Myocyte (in vitro differentiated cells): ENCODE results near the gene CNTN4. TPM values are rescaled to one million over a fixed set of nuclear protein-coding genes. Genes with fewer than 3 reads are reported as not detected.

Experiments
- DNase-seq: peaks from one replicate; pipeline ENCODE4 v3.0.0-alpha.2; 2012; ENCODE audit warnings: low read depth
- total RNA-seq: library from RNA; depleted of rRNA; stranded (reverse); fragments of >200 nt; gene quantifications from 2 replicates; pipeline ENCODE4 v1.2.3, GENCODE V29; 2014

Gene CNTN4
- total RNA-seq, 1 donor from 2014 or later, result not detected

- no peak for DNase-seq
These were observed 292.4 kb downstream of the CNTN4 start for GRCh38 chr3:2390926-2391532.

DNA sequence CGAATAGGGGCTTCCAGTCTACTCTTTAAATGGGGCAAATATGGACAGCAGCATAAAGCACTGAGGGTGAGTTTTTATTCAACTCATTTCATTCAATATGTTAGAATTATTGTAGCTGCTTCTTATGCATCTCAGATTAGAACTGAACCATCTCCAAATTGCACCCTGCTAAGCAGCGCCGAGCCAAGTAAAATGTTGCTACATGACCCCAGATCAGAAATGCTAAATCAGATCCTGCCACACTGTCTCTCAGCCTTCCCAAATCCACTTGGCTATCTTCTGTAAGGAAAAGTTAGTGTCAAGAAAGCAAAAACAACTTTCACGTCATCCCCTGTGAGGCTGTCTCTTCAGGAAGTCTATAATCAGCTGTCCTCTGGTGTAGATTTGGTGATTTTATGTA lies 293.2 kb downstream of the CNTN4 start:
- DNase-seq, result no peak

- DNase-seq, result no peak
These were observed 294.3 kb downstream of the CNTN4 start for GRCh38 chr3:2392981-2393380.

DNA sequence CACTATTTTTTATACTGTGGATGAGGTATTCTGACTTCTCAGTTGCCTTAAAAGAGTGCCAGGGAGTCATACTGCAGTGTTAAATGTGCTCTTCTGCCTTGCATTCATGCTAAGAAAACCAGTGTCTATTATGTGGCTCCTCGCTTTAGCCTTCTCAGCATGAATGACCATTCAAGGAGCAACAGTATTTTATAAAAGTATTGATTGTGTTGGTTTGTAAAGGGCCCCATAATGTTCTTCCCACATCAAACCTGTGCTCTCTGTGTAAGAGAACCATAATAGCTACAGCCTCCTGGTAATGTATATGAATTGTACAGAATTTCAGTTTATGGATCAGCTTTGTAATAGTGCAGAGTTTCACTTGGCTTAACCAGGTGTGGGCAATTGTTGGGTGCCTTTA lies 316.4 kb downstream of the CNTN4 start:
- DNase-seq, result no peak

DNA sequence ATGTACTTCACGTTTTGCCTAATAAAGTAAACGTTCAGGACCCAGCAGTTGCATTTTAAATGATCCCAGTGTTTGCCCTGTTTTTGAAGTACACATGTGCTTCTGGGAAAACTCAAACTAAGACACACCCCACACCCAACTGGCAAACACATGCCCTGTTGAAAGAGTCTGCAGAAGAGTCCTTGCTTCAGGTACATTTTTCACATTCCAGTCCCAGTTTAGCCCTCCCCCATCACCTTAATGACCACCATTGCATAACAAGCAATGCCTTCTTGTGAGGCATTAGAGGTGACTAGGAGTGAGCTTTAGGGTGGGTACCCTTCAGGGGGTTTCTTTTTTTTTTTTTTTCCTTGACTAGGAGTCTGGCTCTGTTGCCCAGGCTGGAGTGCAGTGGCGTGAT lies 322.3 kb downstream of the CNTN4 start:
- DNase-seq, result no peak

GRCh38 chr3:2423143-2423542 lies 324.5 kb downstream of the CNTN4 start:
- no peak for DNase-seq

DNA sequence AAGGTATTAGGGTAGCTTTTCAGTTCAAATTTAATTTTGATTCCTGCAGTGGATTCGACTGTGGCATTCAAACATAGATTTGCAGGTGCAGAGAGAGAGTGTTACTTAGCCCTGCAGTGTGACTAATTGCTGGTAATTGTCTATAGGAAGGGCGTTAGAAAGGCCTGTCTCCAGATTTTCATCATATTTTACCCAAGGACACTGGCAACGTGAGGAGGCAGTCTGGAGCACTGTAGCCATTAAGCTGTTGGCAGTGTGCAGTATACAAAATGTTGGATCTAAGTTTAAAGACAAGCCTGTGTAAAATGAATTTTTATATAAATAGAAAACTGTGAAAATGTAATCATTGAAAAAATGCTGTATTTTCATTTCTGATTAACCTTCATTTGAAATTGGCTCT lies 342.9 kb downstream of the CNTN4 start:
- DNase-seq, result no peak

DNA sequence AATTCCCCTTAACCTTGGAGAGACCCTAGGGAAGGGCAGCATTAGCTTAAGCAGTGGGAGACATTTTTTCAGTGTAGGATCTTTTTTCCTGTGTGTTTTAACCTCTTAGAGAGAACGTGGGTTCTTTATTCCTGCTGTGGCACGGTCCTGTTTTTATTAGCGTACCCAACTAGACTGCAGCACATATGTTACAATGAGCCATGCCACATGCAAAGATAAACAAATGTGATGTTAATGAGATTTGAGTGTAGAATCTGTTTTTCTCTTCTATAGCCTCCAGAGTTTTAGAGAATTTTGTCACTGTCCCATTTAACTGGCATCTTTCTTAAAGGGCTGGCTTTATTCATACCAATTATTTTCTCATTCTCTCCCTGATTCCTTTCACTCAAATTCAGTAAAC lies 347.5 kb downstream of the CNTN4 start:
- DNase-seq, result no peak

GRCh38 chr3:2452249-2452648 lies 353.6 kb downstream of the CNTN4 start:
- DNase-seq, result no peak

- no peak for DNase-seq
These were observed 356.2 kb downstream of the CNTN4 start for GRCh38 chr3:2454865-2455264.

DNA sequence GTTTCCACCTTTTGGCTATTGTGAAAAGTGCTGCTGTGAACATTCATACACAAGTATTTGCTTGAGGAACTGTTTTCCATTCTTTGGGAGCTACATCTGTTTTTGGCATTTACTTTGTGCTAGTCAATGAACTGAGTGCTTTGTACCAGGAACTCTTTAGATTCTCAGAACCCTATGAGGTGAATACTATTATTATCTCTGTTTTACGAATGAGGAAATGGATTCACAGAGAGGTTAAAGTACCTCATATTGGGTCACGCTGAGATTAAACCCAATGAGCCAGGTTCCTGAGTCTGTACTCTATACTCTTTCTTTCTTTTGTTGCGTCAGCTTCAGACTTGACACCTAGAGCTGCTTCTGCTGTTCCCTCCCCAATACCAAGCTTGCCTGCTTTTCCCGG lies 358.1 kb downstream of the CNTN4 start:
- DNase-seq, result no peak

DNA sequence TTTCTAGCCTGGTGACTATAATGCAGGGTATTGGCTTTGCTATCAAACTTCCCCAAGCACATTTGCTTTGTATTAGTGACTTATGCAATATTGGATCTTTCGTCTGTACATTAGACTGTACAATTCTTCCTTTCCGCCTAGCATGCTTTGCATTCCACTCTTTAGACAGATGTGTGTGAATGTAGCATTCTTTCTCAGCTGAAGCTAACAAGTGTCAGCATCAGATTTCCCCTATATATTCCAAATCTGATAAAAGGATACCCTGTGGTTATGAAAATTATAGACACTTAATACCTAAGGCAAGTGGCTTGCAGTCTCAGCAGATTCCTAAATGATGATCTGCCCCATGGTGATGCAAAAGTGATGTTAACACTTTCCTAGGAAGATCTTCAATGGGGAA lies 360.1 kb downstream of the CNTN4 start:
- no peak for DNase-seq

GRCh38 chr3:2465842-2466241 lies 367.2 kb downstream of the CNTN4 start:
- DNase-seq, result no peak

DNA sequence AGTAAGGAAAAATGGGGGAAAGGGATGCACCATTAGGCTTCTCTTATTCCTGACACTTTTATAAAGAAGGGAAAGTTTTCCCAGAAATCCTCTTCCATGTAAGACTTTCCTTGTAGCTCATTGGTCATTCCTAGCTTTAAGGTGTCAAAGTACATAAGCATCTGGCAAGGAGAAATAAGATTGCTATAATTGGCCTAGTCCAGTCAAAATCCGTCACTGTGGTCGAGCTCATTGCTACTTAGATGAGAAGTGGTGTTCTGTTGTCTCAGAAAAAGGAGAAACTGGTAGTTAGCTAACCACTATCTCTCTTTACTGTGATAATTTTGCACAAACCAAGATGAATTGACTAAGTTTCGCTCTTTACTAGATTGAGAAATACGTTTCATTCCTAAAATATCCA lies 370.1 kb downstream of the CNTN4 start:
- no peak for DNase-seq

- DNase-seq, result no peak
These were observed 378.3 kb downstream of the CNTN4 start for GRCh38 chr3:2476996-2477395.

DNA sequence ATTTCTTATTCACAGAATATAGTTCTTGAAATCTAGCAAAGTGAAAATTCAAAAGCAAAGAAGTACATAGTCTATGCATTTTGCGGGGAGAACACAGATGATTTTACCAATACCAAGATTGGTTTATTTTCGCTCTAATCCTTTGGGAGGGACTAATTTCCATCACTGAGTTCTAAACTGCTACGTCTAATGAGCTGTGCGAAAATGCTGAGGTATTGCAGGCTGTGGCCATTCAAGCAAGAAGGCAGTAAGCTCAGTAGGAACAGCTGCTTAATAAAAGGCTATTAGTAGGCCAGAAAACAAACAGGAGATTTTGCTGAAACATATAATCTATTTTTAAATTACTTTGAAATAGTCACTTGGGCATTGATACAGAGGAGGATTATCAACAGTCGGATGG lies 379.0 kb downstream of the CNTN4 start:
- DNase-seq, result no peak

- DNase-seq, result no peak
These were observed 385.7 kb downstream of the CNTN4 start for GRCh38 chr3:2484162-2485026.

- no peak for DNase-seq
These were observed 386.3 kb downstream of the CNTN4 start for GRCh38 chr3:2485027-2485375.

DNA sequence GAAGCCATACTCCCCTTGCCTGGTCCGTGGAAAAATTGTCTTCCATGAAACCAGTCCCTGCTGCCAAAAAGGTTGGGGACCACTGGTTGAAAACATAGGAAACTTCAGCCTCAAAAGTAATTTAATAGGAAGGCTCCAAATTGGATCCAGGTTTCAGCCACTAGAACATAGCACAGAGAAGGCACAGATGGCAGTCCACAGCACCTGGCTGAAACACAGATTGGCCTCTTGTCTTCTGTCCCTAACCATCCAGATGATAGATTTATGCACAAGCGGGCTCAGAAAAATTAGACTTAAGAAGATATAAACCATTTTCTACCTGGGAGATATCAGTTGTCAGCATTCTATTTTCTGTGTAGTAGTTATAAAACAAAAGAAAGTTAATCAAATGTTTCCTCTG lies 397.1 kb downstream of the CNTN4 start:
- no peak for DNase-seq

DNA sequence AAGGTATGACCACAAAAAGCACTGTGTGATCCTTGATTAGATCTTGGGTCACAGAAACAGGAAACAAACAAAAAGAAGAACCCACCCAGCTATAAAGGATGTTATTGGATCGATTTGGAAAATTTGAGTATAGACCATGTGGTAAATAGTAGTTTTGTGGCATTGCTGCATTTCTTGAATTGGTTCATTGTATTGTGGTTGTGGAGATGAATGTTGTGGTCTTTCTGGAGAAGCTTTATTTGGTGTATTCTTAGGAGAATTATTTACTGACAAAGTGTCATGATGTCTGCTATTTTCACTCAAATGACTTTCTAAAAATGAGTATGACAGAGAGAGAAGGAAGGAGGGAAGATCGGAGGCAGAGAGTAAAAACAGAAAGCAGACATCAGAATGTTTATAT lies 406.2 kb downstream of the CNTN4 start:
- DNase-seq, result no peak

- DNase-seq, result no peak
These were observed 408.1 kb downstream of the CNTN4 start for GRCh38 chr3:2506776-2507175.

DNA sequence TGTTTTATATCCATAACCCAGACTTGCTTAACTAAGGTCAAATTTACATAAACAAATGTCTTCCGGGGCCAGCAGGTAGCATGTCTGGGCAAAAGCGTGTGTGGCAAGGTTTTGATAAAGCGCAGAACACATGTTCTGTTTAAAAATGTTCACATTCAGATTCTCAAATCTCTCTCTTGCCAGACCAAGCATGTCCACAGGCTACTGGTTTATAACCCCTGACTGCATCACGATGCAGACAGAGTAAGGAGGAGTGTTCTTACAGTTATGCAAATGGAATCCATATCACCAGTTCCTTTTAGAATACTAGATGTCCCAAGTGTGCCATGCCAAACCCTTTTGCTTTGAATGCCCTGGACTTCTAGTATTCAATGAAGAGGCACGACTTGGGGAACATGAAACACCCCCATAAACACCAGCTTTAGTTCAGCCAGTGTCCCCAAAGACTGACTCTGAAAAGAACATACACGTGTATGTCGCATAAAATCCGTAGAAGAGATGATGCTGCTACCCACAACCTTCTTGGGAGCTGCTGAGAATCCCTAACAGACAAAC lies 412.0 kb downstream of the CNTN4 start:
- DNase-seq, result no peak

- DNase-seq, result no peak
These were observed 412.7 kb downstream of the CNTN4 start for GRCh38 chr3:2511356-2511755.
